Mammary epithelial cell (primary cell): ENCODE data around the gene BHLHE23.

ENCODE experiments used
- EZH2 ChIP-seq: IDR thresholded peaks from 2 replicates; pipeline ENCODE4 v1.6.1; 2012; ENCODE audit warnings: low read length, inconsistent platforms, borderline replicate concordance
- TF ChIP-seq, protein P1 (sequence below), 2 donors: IDR thresholded peaks in 1 of 2; conservative IDR thresholded peaks in 1 of 2; 2 replicates each; pipeline ENCODE4 v1.5.1; 2011 to 2012; ENCODE audit warnings: inconsistent platforms in 2 of 2, low read length in 2 of 2, mild to moderate bottlenecking in 2 of 2, control low read depth in 1 of 2, low read depth in 1 of 2; ENCODE audit not compliant: insufficient read depth in 1 of 2; ENCODE audit errors: extremely low read depth in 1 of 2

- TF ChIP-seq, protein P1, sequence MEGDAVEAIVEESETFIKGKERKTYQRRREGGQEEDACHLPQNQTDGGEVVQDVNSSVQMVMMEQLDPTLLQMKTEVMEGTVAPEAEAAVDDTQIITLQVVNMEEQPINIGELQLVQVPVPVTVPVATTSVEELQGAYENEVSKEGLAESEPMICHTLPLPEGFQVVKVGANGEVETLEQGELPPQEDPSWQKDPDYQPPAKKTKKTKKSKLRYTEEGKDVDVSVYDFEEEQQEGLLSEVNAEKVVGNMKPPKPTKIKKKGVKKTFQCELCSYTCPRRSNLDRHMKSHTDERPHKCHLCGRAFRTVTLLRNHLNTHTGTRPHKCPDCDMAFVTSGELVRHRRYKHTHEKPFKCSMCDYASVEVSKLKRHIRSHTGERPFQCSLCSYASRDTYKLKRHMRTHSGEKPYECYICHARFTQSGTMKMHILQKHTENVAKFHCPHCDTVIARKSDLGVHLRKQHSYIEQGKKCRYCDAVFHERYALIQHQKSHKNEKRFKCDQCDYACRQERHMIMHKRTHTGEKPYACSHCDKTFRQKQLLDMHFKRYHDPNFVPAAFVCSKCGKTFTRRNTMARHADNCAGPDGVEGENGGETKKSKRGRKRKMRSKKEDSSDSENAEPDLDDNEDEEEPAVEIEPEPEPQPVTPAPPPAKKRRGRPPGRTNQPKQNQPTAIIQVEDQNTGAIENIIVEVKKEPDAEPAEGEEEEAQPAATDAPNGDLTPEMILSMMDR (conservative IDR thresholded peaks at IDR 0.05 in 1 of 2, IDR thresholded peaks at IDR 0.05 in 1 of 2; ENCODE audit: extremely low read depth in 1 of 2, insufficient read depth in 1 of 2, low read depth in 1 of 2, low read length in 2 of 2) = no peak
- TF ChIP-seq EZH2 = no peak
These were observed 17.6 kb downstream of the BHLHE23 start for GRCh38 chr20:62989201-62989601.
